Activated CD8-positive, alpha-beta T cell treated with anti-CD3 and anti-CD28 coated beads for 36 hours (primary cell): ENCODE measurements around the gene TRIM3. TPM values are rescaled to one million over a fixed set of nuclear protein-coding genes. Genes with fewer than 3 reads are reported as not detected.

ENCODE experiments used
- ATAC-seq: fragments of 200-7000 bp; cut with Tn5 transposase; one replicate; pipeline ENCODE4 v1.10.0; 2021; ENCODE audit warnings: mild to moderate bottlenecking, moderate library complexity
- CTCF ChIA-PET: fragments of 350-600 bp; sonication (Branson Sonifier 250); formaldehyde crosslinking; loops from one replicate; lab custom pipeline; 2021; ENCODE audit warnings: antibody characterized with exemption; lab: Charles Lee
- POLR2A ChIA-PET: fragments of 350-600 bp; sonication (Branson Sonifier 250); formaldehyde crosslinking; loops from one replicate; lab custom pipeline; 2021; ENCODE audit warnings: antibody characterized with exemption; lab: Charles Lee
- DNase-seq: peaks from one replicate; pipeline ENCODE4 v3.0.0-alpha.2; 2020
- H3K27ac Mint-ChIP-seq: one replicate; pipeline ENCODE4 v1.8.0; 2021; ENCODE audit warnings: mild to moderate bottlenecking, mixed read lengths
- H3K27me3 Mint-ChIP-seq: one replicate; pipeline ENCODE4 v1.8.0; 2021; ENCODE audit warnings: mixed read lengths
- H3K36me3 Mint-ChIP-seq: one replicate; pipeline ENCODE4 v1.8.0; 2021; ENCODE audit warnings: low read depth, mixed read lengths
- H3K4me1 Mint-ChIP-seq: one replicate; pipeline ENCODE4 v1.8.0; 2021; ENCODE audit warnings: low read depth, mixed read lengths
- H3K4me3 Mint-ChIP-seq: one replicate; pipeline ENCODE4 v1.8.0; 2021; ENCODE audit warnings: mild to moderate bottlenecking, moderate library complexity, mixed read lengths
- H3K9me3 Mint-ChIP-seq: one replicate; pipeline ENCODE4 v1.8.0; 2021; ENCODE audit warnings: mixed read lengths
- intact Hi-C: fragments of 100-400 bp; cut with micrococcal nuclease; formaldehyde crosslinking; loops from one replicate; pipeline ENCODE4 v1.10.0; 2022
- total RNA-seq, 2 experiments: library from RNA; stranded (reverse); gene quantifications; one replicate each; pipeline ENCODE4 v1.2.3, GENCODE V29; 2021
- TF ChIP-seq, protein P1 (sequence below): fragments of 200-600 bp; IDR thresholded peaks from one replicate; pipeline ENCODE4 v1.8.0; 2022; ENCODE audit warnings: antibody characterized with exemption, mild to moderate bottlenecking

The TRIM3 gene
- total RNA-seq, 2 experiments from 2014 or later = 4.4 to 5.5 TPM

DNA sequence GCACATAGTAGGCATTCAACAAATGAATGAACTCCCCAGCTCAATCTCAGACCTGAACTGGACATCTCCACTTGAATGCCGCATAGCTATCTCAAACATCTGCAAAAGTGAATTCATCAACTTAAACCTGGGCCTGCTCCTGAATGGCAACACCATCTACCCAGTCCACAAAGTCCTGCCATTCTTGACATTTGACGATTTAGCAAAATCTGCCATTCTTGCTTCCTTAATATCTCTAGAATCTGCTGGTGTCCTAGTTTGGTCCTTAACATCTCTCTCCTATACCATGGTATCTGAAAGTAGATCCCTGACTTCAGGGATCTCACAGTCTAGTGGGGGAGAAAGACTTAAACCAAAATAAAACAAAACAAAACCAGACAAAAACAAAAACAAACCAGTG lies 20.6 kb downstream of the TRIM3 start:
- no peak for ATAC-seq
- intact Hi-C loops = no loop called here
- H3K36me3 Mint-ChIP-seq = no peaks in the 10 kb centered on the region
- TF ChIP-seq, protein P1, sequence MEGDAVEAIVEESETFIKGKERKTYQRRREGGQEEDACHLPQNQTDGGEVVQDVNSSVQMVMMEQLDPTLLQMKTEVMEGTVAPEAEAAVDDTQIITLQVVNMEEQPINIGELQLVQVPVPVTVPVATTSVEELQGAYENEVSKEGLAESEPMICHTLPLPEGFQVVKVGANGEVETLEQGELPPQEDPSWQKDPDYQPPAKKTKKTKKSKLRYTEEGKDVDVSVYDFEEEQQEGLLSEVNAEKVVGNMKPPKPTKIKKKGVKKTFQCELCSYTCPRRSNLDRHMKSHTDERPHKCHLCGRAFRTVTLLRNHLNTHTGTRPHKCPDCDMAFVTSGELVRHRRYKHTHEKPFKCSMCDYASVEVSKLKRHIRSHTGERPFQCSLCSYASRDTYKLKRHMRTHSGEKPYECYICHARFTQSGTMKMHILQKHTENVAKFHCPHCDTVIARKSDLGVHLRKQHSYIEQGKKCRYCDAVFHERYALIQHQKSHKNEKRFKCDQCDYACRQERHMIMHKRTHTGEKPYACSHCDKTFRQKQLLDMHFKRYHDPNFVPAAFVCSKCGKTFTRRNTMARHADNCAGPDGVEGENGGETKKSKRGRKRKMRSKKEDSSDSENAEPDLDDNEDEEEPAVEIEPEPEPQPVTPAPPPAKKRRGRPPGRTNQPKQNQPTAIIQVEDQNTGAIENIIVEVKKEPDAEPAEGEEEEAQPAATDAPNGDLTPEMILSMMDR = no peak
- no peaks in the 10 kb centered on the region for H3K4me1 Mint-ChIP-seq
- ChIA-PET CTCF (interaction anchor here (0.6 to 5.1 kb wide), 4 partner anchors 9 to 304 kb away, joined by 3 to 42 read pairs (median 20); no protein-coding TSS in a partner anchor), POLR2A (no interaction called here)
- no peaks in the 10 kb centered on the region for H3K27me3 Mint-ChIP-seq
- no peak overlapping the region for H3K4me3 Mint-ChIP-seq
- DNase-seq = no peak
- H3K9me3 Mint-ChIP-seq = no peaks in the 10 kb centered on the region
- no peak overlapping the region for H3K27ac Mint-ChIP-seq

DNA sequence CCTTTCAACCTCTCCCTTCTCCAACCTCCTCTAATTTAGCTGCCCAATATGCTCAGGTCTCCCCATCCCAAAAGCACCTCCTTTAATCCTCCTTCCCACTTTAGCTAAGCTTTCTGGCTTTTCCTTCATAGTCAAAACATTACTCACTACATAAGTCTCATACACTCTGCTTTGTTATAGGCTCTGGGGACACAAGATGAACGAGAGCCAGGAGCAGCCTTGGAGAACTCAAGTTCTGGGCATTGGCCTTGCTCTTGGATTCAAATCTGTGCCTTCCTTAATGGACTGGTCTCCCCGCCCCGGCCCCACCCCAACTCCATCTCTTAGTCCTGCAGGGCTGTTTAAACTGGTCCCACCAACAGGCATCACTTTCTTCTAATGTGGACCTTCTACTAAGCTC lies 21.5 kb downstream of the TRIM3 start:
- Mint-ChIP-seq H3K36me3 (no peaks in the 10 kb centered on the region), H3K9me3 (no peaks in the 10 kb centered on the region), H3K4me3 (no peak overlapping the region), H3K27me3 (no peaks in the 10 kb centered on the region), H3K4me1 (no peaks in the 10 kb centered on the region), H3K27ac (no peak overlapping the region)
- ATAC-seq (no peak), DNase-seq (no peak)
- POLR2A ChIA-PET = no interaction called here
- intact Hi-C loops = no loop called here
- CTCF ChIA-PET = interaction anchor here (1.0 to 5.1 kb wide), 5 partner anchors 8 to 90 kb away, joined by 3 to 42 read pairs (median 5); no protein-coding TSS in a partner anchor
- TF ChIP-seq, protein P1 = no peak

DNA sequence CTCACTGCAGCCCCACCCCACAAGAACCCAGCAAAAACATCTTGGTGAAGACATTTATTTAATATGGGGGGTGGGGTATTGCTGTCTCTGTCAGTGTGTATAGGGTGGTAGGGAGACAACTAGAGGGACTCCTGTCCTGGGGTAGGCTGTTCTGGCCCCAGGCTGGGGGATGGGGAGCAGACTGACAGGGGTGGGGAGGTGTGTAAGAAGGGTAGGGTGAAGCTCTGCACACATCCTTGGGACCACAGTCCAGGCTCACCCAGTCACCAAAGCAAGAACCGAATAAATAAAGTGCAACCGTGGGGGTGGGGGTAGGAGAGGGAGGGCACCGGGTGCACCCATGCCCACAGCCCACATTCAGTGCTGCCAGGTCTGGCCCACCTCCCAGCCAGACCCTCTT lies 25.2 kb downstream of the TRIM3 start:
- CTCF ChIA-PET = interaction anchor here (1.6 to 14.5 kb wide), 3 partner anchors 8 to 71 kb away, joined by 4 to 652 read pairs (median 7); partner anchors contain the start of gene HPX
- POLR2A ChIA-PET = interaction anchor here (1.5 to 1.7 kb wide), 2 partner anchors 34 to 69 kb away, joined by 3 to 5 read pairs; no protein-coding TSS in a partner anchor

DNA sequence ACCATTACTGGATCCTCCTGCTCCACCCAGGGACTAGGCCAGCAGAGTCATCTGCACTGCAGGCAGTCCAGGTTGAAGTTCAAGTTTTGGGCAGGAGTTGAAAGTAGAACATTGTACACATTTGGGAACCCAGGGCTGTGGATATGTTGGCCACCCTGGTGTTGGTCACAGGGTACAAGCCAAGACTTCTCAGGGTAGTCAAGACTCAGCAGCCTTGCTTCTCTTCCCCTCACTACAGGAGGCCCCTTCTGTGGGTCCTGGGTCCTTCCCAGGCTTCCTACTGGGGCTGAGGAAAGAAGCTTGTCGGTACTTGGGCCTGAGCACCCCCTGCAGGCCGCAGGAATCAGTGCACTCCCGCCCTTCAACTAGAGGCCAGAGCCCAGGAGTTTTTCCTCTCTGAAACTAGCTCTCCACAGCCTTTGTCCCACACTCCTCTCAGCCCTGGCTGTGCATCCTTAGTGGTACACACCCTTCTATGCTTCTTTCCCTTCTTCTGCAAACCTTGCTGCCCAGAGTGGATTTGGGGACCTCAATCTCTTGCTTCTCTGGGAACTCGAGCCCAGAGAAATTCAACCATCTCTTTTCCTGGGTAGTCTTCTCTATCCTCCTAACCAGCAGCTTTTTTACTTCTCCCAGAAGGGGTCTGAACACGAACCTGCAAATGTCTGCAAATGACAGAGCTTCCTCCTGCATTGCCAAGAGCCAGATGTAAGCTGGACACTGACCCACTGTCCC lies 30.3 kb downstream of the TRIM3 start:
- Mint-ChIP-seq H3K4me1 (no peaks in the 10 kb centered on the region), H3K27me3 (no peaks in the 10 kb centered on the region), H3K9me3 (no peaks in the 10 kb centered on the region), H3K36me3 (no peaks in the 10 kb centered on the region), H3K27ac (no peak overlapping the region), H3K4me3 (no peak overlapping the region)
- ChIA-PET POLR2A (interaction anchor here (1.0 to 1.3 kb wide), 4 partner anchors 24 to 64 kb away, joined by 3 to 5 read pairs (median 4); partner anchors contain the start of gene SMPD1), CTCF (interaction anchor here (0.6 to 14.5 kb wide), 51 partner anchors 10 to 765 kb away, joined by 3 to 652 read pairs (median 6); partner anchors contain the start of genes APBB1, ARFIP2, SMPD1 and TIMM10B)
- TF ChIP-seq, protein P1 = peak; percentile 96
- intact Hi-C loops = loop anchor here (1.0 kb wide), 1 partner anchor 64 kb away; no protein-coding TSS in a partner anchor
- DNase-seq (peak; percentile 67), ATAC-seq (peak; percentile 90)

More for the DNA sequence above, 25.2 kb downstream of the TRIM3 start:
- Mint-ChIP-seq H3K4me1 (no peaks in the 10 kb centered on the region), H3K4me3 (no peak overlapping the region), H3K36me3 (no peaks in the 10 kb centered on the region), H3K27ac (no peak overlapping the region), H3K27me3 (no peaks in the 10 kb centered on the region), H3K9me3 (no peaks in the 10 kb centered on the region)
- TF ChIP-seq, protein P1 = no peak
- intact Hi-C loops = no loop called here
- ATAC-seq (no peak), DNase-seq (no peak)

GRCh38 chr11:6442441-6442840 lies 31.3 kb downstream of the TRIM3 start:
- no peaks in the 10 kb centered on the region for H3K36me3 Mint-ChIP-seq
- no peak overlapping the region for H3K27ac Mint-ChIP-seq
- no peaks in the 10 kb centered on the region for H3K27me3 Mint-ChIP-seq
- intact Hi-C loops = no loop called here
- TF ChIP-seq, protein P1 = no peak
- ChIA-PET POLR2A (interaction anchor here (1.3 kb wide), 1 partner anchor 37 kb away, joined by 4 read pairs; no protein-coding TSS in a partner anchor), CTCF (interaction anchor here (0.7 to 14.5 kb wide), 19 partner anchors 9 to 125 kb away, joined by 3 to 652 read pairs (median 13); partner anchors contain the start of gene APBB1)
- no peak for DNase-seq
- ATAC-seq = no peak
- H3K9me3 Mint-ChIP-seq = no peaks in the 10 kb centered on the region
- no peaks in the 10 kb centered on the region for H3K4me1 Mint-ChIP-seq
- H3K4me3 Mint-ChIP-seq = no peak overlapping the region
